GM19351 (cell line): Measurements from ENCODE around the gene HIVEP1.
"Not testable (repeated sequence)": the region's sequence is repeated elsewhere in the genome, so short reads cannot be mapped to it uniquely, and the experiment has no call there.

Source experiments
- ATAC-seq: cut with Tn5 transposase; IDR thresholded peaks from one replicate; pipeline ENCODE4 v1.9.1; 2021; ENCODE audit warnings: mild to moderate bottlenecking, moderate library complexity; ENCODE audit not compliant: unreplicated experiment

HIVEP1 gene

GRCh38 chr6:12176782-12177181 lies 164.7 kb downstream of the HIVEP1 start:
- ATAC-seq: not testable (repeated sequence)

- no peak for ATAC-seq
Measured at GRCh38 chr6:12178521-12178920, 166.4 kb downstream of the HIVEP1 start.

GRCh38 chr6:12181481-12181880 lies 169.4 kb downstream of the HIVEP1 start:
- no peak for ATAC-seq

GRCh38 chr6:12182676-12183075 lies 170.6 kb downstream of the HIVEP1 start:
- ATAC-seq: no peak

GRCh38 chr6:12185081-12185673 lies 173.1 kb downstream of the HIVEP1 start:
- ATAC-seq: no peak

- ATAC-seq: no peak
Measured at GRCh38 chr6:12186528-12186927, 174.4 kb downstream of the HIVEP1 start.

GRCh38 chr6:12189150-12189549 lies 177.0 kb downstream of the HIVEP1 start:
- ATAC-seq: no peak

- no peak for ATAC-seq
Measured at GRCh38 chr6:12189661-12190060, 177.5 kb downstream of the HIVEP1 start.

GRCh38 chr6:12190252-12190651 lies 178.1 kb downstream of the HIVEP1 start:
- no peak for ATAC-seq

- ATAC-seq: no peak
Measured at GRCh38 chr6:12196326-12196936, 184.3 kb downstream of the HIVEP1 start.

GRCh38 chr6:12198851-12199250 lies 186.7 kb downstream of the HIVEP1 start:
- ATAC-seq: no peak

- ATAC-seq: no peak
Measured at GRCh38 chr6:12200015-12200564, 188.0 kb downstream of the HIVEP1 start.

- ATAC-seq: no peak
Measured at GRCh38 chr6:12200761-12201160, 188.6 kb downstream of the HIVEP1 start.

GRCh38 chr6:12203001-12203400 lies 190.9 kb downstream of the HIVEP1 start:
- ATAC-seq: no peak

GRCh38 chr6:12208190-12208589 lies 196.1 kb downstream of the HIVEP1 start:
- no peak for ATAC-seq

GRCh38 chr6:12208673-12209072 lies 196.6 kb downstream of the HIVEP1 start:
- no peak for ATAC-seq
